Liver (tissue), 9 donors: ENCODE results near the gene RPS6KA5. TPM values are rescaled to one million over a fixed set of nuclear protein-coding genes. Genes with fewer than 3 reads are reported as not detected.
A peak's percentile ranks its signal among the peaks of the same experiment; 100 is the strongest.

Experiments
- DNase-seq: peaks from one replicate; pipeline ENCODE4 v3.0.0-alpha.2; 2017; ENCODE audit warnings: low spot score
- H3K27ac ChIP-seq, 2 donors: one replicate each; pipeline ENCODE4 v1.7.0; 2013; ENCODE audit warnings: inconsistent platforms in 2 of 2, low read length in 2 of 2, control low read depth in 1 of 2, low read depth in 1 of 2, mild to moderate bottlenecking in 1 of 2
- H3K27me3 ChIP-seq, 4 donors: one replicate each; pipeline versions ENCODE4 v1.6.1 to v1.7.0; 2013; ENCODE audit warnings: low read length in 3 of 4, inconsistent platforms in 1 of 4, mild to moderate bottlenecking in 1 of 4, moderate library complexity in 1 of 4; ENCODE audit not compliant: control insufficient read depth in 4 of 4, insufficient read depth in 4 of 4
- H3K36me3 ChIP-seq, 4 donors: one replicate each; pipeline versions ENCODE4 v1.6.1 to v1.7.0; 2013; ENCODE audit warnings: low read length in 3 of 4, mild to moderate bottlenecking in 3 of 4, low read depth in 1 of 4, moderate library complexity in 1 of 4; ENCODE audit not compliant: control insufficient read depth in 4 of 4, insufficient read depth in 3 of 4
- H3K4me1 ChIP-seq, 4 donors: one replicate each; pipeline versions ENCODE4 v1.6.1 to v1.7.0; 2013; ENCODE audit warnings: low read length in 3 of 4, mild to moderate bottlenecking in 3 of 4, moderate library complexity in 1 of 4; ENCODE audit not compliant: control insufficient read depth in 4 of 4, insufficient read depth in 4 of 4
- H3K4me3 ChIP-seq, 3 donors: one replicate each; pipeline versions ENCODE4 v1.6.1 to v1.7.0; 2013; ENCODE audit warnings: low read length in 3 of 3, control low read depth in 1 of 3, low read depth in 1 of 3, mild to moderate bottlenecking in 1 of 3
- H3K9ac ChIP-seq, 2 donors: one replicate each; pipeline ENCODE4 v1.7.0; 2013; ENCODE audit warnings: low read length in 2 of 2, mild to moderate bottlenecking in 2 of 2, moderate library complexity in 2 of 2, control low read depth in 1 of 2, low read depth in 1 of 2
- H3K9me3 ChIP-seq, 4 donors: one replicate each; pipeline versions ENCODE4 v1.6.1 to v1.7.0; 2013; ENCODE audit warnings: low read length in 3 of 4; ENCODE audit not compliant: control insufficient read depth in 4 of 4
- ATF3 ChIP-seq: IDR thresholded peaks from 2 replicates; pipeline ENCODE4 v1.6.1; 2016; ENCODE audit warnings: antibody characterized with exemption
- CTCF ChIP-seq: fragments of 150-350 bp; IDR thresholded peaks from 2 replicates; pipeline ENCODE4 v1.5.1; 2017; ENCODE audit warnings: improper control_type of control experiment, low read depth, low read length; ENCODE audit not compliant: missing input control
- EGR1 ChIP-seq, 2 donors: IDR thresholded peaks; 2 replicates each; pipeline ENCODE4 v1.6.1; 2016 to 2018; ENCODE audit warnings: antibody characterized with exemption in 2 of 2, low read depth in 2 of 2
- FOXA1 ChIP-seq: IDR thresholded peaks from 2 replicates; pipeline ENCODE4 v1.6.1; 2016; ENCODE audit warnings: antibody characterized with exemption
- FOXA2 ChIP-seq: IDR thresholded peaks from 2 replicates; pipeline ENCODE4 v1.6.1; 2016; ENCODE audit warnings: antibody characterized with exemption
- GABPA ChIP-seq, 2 donors: IDR thresholded peaks in 1 of 2; conservative IDR thresholded peaks in 1 of 2; 2 replicates each; pipeline ENCODE4 v1.6.1; 2016; ENCODE audit warnings: antibody characterized with exemption in 2 of 2, mild to moderate bottlenecking in 1 of 2, moderate library complexity in 1 of 2
- HNF4A ChIP-seq, 2 donors: conservative IDR thresholded peaks; 2 replicates each; pipeline ENCODE4 v1.6.1; 2016; ENCODE audit warnings: antibody characterized with exemption in 2 of 2, mild to moderate bottlenecking in 2 of 2
- HNF4G ChIP-seq: IDR thresholded peaks from 2 replicates; pipeline ENCODE4 v1.6.1; 2016; ENCODE audit warnings: antibody characterized with exemption
- JUND ChIP-seq, 2 donors: IDR thresholded peaks; 2 replicates each; pipeline ENCODE4 v1.6.1; 2016; ENCODE audit warnings: antibody characterized with exemption in 2 of 2
- NR2F2 ChIP-seq: IDR thresholded peaks from 2 replicates; pipeline ENCODE4 v1.6.1; 2016; ENCODE audit warnings: antibody characterized with exemption
- RAD21 ChIP-seq, 2 donors: IDR thresholded peaks; 2 replicates each; pipeline ENCODE4 v1.6.1; 2016; ENCODE audit warnings: antibody characterized with exemption in 2 of 2, mild to moderate bottlenecking in 2 of 2
- RXRA ChIP-seq, 2 donors: IDR thresholded peaks; 2 replicates each; pipeline ENCODE4 v1.6.1; 2017 to 2018; ENCODE audit warnings: antibody characterized with exemption in 2 of 2, mild to moderate bottlenecking in 1 of 2
- SP1 ChIP-seq: IDR thresholded peaks from 2 replicates; pipeline ENCODE4 v1.6.1; 2018; ENCODE audit warnings: antibody characterized with exemption, mild to moderate bottlenecking
- TAF1 ChIP-seq: conservative IDR thresholded peaks from 2 replicates; pipeline ENCODE4 v1.6.1; 2016; ENCODE audit warnings: antibody characterized with exemption, mild to moderate bottlenecking
- YY1 ChIP-seq: IDR thresholded peaks from 2 replicates; pipeline ENCODE4 v1.6.1; 2016; ENCODE audit warnings: antibody characterized with exemption, mild to moderate bottlenecking
- ZBTB33 ChIP-seq: IDR thresholded peaks from 2 replicates; pipeline ENCODE4 v1.6.1; 2016; ENCODE audit warnings: antibody characterized with exemption
- WGBS: extraction: QIAGEN DNeasy Blood & Tissue Kit; methylation state at CpG from one replicate; pipeline ENCODE4 v1.1.7; 2013; 5-methylcytosine and 5-hydroxymethylcytosine counted together
- polyA plus RNA-seq, 2 donors: library from polyadenylated mRNA; stranded (reverse) in 1 of 2; unstranded in 1 of 2; fragments of 200-250 nt in 1 of 2; fragments of >200 nt in 1 of 2; fragmentation: Nextera tagmentation in 1 of 2; extraction: Ambion mirVana in 1 of 2; gene quantifications; one replicate each; pipeline versions ENCODE4 v1.2.1 to v1.2.3, GENCODE V29; 2013 to 2015
- total RNA-seq, 2 donors: library from RNA; depleted of rRNA; stranded (reverse); fragments of >200 nt; gene quantifications; one replicate each; pipeline ENCODE4 v1.2.3, GENCODE V29; 2014
- TF ChIP-seq, protein P1 (sequence below): IDR thresholded peaks from 2 replicates; pipeline ENCODE4 v1.6.1; 2016; ENCODE audit warnings: antibody characterized with exemption
- TF ChIP-seq, protein P2 (sequence below): IDR thresholded peaks from 2 replicates; pipeline ENCODE4 v1.6.1; 2016; ENCODE audit warnings: antibody characterized with exemption, mild to moderate bottlenecking
- donor health status: healthy.
- donor health status: healthy.
- donor health status: healthy.
- donor health status: healthy.
- donor health status: healthy.

Gene RPS6KA5
- total RNA-seq, result 1 to 10 TPM; 1.4 to 2.3 TPM
- polyA plus RNA-seq, result 1 to 10 TPM in 1 of 2 donors, under 1 TPM in 1; 0.52 to 1.1 TPM

DNA sequence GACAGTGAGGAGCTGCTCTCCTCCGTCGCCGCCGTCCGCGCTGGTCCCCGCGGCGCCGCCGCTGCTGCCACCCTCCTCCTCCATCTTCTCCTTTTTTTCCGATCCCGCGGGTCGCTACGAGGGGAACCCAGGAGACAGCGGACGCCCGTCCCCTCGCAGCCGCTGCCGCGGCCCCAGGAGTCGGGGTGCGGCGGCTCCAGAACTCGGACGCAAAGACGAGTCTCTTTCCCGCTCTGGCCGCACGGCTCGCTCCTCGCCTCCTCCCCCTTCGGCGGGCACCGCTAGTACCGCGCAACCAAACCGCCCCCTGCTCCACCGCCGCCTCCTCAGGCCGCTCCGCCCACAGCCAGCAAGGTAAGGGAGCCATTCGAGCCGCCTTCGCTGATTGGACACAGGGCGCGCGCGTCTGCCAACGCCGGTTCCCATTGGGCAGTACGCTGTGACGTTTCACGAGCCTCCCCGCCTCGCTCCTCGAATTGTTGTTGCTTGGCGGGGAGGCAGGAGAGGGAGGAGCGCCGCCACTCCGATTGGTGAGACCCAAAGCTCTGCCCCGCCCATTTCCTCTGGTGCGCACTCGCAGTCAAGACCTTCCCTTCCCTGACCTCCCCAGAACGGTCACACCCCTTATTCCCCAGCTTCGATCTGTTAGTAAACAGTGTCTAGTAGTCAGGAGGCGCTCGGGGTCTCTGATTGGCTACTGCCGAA, at the start of gene RPS6KA5:
Gene RPS6KA5, minus strand, starts transcription at position 291 of the 705 bp plus-strand sequence. Its CDS starts 207 bp downstream, at position 84.
- Histone ChIP-seq H3K36me3 (peaks cover 0 to 1% (median 0%) of the 10 kb centered on the region in 4 donors), H3K27me3 (no peaks in the 10 kb centered on the region), H3K4me3 (peak within 1 kb of the TSS; percentile 81 to 93 (median 88)), H3K9ac (peak within 1 kb of the TSS; percentile 86 to 87), H3K9me3 (no peaks in the 10 kb centered on the region), H3K4me1 (peaks cover 0 to 13% (median 6%) of the 10 kb centered on the region in 4 donors), H3K27ac (peak within 1 kb of the TSS; percentile 92 to 98)
- peak; percentile 99 for DNase-seq
- peak; percentile 58 for TF ChIP-seq FOXA2
- no peak for TF ChIP-seq ATF3
- TF ChIP-seq RXRA (IDR thresholded peaks at IDR 0.05), result peak; percentile 80 to 91
- peak; percentile 99 for TF ChIP-seq SP1
- TF ChIP-seq GABPA (IDR thresholded peaks at IDR 0.05 in 1 of 2, conservative IDR thresholded peaks at IDR 0.05 in 1 of 2), result peak in 1 of 2 donors; percentile 52
- TF ChIP-seq CTCF, result peak; percentile 17
- peak; percentile 23 to 48 for TF ChIP-seq JUND (IDR thresholded peaks at IDR 0.05)
- no peak for TF ChIP-seq HNF4G
- TF ChIP-seq NR2F2, result peak; percentile 87
- TF ChIP-seq RAD21 (IDR thresholded peaks at IDR 0.05), result peak; percentile 31 to 42
- TF ChIP-seq HNF4A (conservative IDR thresholded peaks at IDR 0.05), result peak in 1 of 2 donors; percentile 26
- TF ChIP-seq YY1, result peak; percentile 89
- TF ChIP-seq ZBTB33, result peak; percentile 77
- TF ChIP-seq FOXA1, result no peak
- TF ChIP-seq EGR1 (IDR thresholded peaks at IDR 0.05; ENCODE audit: low read depth in 2 of 2), result peak; percentile 34 to 47
- TF ChIP-seq, protein P1, sequence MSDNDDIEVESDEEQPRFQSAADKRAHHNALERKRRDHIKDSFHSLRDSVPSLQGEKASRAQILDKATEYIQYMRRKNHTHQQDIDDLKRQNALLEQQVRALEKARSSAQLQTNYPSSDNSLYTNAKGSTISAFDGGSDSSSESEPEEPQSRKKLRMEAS, result no peak
- TF ChIP-seq, protein P2, sequence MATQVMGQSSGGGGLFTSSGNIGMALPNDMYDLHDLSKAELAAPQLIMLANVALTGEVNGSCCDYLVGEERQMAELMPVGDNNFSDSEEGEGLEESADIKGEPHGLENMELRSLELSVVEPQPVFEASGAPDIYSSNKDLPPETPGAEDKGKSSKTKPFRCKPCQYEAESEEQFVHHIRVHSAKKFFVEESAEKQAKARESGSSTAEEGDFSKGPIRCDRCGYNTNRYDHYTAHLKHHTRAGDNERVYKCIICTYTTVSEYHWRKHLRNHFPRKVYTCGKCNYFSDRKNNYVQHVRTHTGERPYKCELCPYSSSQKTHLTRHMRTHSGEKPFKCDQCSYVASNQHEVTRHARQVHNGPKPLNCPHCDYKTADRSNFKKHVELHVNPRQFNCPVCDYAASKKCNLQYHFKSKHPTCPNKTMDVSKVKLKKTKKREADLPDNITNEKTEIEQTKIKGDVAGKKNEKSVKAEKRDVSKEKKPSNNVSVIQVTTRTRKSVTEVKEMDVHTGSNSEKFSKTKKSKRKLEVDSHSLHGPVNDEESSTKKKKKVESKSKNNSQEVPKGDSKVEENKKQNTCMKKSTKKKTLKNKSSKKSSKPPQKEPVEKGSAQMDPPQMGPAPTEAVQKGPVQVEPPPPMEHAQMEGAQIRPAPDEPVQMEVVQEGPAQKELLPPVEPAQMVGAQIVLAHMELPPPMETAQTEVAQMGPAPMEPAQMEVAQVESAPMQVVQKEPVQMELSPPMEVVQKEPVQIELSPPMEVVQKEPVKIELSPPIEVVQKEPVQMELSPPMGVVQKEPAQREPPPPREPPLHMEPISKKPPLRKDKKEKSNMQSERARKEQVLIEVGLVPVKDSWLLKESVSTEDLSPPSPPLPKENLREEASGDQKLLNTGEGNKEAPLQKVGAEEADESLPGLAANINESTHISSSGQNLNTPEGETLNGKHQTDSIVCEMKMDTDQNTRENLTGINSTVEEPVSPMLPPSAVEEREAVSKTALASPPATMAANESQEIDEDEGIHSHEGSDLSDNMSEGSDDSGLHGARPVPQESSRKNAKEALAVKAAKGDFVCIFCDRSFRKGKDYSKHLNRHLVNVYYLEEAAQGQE, result peak; percentile 29
- peak; percentile 29 for TF ChIP-seq TAF1
- under 1% methylated on average over 71 of the region's 71 CpGs for WGBS
